Fibroblast of the conjunctiva (primary cell): Measurements from ENCODE around the gene BMPR1B.
A peak's percentile ranks its signal among the peaks of the same experiment; 100 is the strongest.
"Not testable (repeated sequence)": the region's sequence is repeated elsewhere in the genome, so short reads cannot be mapped to it uniquely, and the experiment has no call there.

Experiments used
- DNase-seq: peaks from one replicate; pipeline ENCODE4 v3.0.0-alpha.2; 2010; ENCODE audit warnings: low read depth

Gene BMPR1B

DNA sequence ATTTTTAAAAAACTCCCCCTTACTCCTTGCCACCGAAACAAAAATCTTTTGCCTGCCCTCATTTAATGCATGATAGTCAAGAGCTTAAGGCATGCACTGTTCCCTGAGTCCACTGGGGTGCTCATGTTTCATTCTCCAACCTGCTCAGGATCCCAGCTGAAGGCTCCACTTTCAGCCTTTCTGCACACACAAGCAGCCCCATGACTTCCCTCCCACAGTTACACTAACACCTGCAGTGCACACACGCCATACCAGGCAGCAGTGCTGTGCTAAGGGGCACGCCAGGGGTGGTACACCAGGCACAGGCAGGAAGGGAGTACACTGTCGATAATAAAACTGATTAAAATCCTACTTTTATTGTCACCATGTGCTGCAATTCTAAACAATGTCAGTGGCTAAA is 385.2 kb downstream of the BMPR1B start:
- no peak for DNase-seq

DNA sequence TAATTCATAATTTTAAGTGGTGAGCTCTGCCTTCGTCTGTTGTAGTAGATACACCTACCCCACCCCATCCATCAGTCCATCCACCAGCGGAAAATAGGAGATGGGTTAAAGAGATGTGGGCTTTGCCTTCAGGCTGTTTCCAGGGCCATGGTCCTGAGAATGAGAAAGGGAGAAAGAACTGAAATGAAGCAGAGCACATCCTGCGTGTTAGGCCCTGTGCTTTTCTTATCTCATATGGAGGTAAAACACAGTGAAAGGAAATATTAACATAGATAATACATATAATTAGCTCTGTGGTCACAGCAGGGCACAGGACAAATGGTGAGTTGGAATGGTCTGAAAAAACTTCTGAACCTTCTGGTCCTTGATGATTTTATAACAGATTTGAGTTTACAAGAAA is 393.5 kb downstream of the BMPR1B start:
- no peak for DNase-seq

DNA sequence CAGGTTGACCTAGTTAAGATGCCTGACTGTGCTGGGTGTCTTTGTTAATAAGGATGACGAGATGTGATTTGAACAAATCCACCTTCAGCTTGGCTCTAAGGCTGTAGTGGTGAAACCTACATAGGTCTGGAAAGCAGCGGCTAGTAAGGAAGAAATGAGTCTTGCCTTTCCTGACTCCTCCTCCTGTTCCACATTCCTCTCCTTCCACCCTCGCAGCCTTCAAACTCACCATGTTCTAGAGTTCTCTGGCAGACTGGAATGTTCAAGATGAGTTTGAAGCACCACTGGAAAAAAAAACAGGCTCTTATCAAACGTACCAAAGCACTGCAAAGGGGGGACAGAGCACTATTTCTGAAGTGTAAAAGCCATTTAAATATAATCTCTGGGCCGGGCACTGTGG is 395.4 kb downstream of the BMPR1B start:
- no peak for DNase-seq

DNA sequence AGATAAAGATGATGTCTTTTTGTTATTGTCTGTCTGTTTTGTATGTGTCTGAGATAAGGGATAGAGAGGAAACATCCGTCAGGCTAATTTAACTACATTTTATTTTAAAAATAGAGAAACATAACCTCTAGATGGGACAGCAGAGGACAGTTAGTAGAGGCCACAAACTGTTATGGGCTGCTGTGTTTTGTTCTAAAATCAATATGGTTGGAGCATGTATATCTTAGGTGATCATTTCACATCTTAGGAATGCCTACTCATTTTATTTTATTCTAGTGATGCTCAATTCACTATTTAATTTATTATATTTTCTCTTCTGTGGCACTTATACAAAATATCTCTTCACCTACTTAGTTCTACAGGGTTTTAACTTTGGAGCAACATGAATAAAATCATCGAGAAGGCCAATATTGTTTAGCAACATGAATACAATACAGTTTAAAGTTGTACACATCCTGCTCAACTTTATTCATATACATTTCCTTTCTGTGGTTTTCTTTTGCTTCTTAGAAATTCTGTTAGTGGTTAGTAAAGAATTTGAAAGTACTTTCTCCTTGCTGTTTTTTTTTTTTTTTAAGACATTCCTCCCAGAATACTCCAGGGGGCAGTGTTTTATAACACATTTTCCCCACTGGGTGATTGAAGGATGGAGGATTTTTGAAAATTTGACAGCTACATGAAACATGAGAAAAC is 398.1 kb downstream of the BMPR1B start:
- DNase-seq: peak; percentile 9

DNA sequence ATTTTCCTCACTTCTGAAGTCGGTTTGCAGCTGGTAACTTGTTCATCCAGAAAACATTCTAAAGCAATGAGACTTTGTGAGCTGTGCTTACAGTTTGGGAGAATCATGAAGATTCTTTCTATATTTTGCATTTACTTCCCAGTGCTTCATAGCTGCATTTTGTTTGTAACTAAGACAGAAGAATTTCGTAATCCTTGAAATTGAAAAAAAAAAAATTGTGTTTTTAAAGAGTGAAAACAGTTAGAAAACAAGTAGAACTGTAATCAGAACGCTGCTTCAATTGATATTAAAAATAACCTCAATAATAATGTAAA is 398.7 kb downstream of the BMPR1B start:
- DNase-seq: no peak

DNA sequence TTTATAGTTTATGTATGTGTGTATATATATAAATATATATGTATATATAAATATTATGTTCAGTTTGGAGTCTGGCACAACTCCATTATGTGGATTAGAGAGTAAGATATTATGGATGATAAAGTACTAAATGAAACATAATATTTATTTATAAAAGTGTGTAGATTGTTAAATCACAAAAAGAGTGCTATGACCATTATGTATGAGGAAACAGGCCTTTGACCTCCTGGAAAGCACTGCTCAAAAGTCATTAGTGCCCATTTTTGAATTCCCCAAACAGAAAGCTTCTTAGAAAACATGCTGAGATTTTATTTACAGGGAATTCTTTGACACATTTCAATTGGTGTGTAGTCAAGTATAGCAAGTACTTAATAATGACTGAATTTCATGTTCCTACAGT is 399.8 kb downstream of the BMPR1B start:
- no peak for DNase-seq

DNA sequence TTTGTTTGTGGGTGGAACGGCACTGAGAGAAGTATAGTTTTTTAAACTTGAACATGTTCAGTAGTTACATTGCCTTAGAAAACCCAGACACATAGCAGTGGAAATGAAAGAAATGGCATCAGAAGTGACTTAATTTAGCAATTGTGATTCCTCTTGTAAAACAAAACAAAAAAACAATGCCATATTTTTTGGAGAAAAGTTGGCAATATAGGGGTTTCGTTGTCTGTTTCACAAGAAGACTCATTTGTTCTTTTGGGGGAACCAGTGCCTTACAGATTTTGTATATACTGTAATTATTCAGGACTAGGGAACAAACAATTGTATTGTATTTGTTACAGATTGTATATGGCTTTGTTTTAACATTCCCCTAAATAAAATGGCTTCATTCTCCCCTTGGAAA is 400.3 kb downstream of the BMPR1B start:
- no peak for DNase-seq

DNA sequence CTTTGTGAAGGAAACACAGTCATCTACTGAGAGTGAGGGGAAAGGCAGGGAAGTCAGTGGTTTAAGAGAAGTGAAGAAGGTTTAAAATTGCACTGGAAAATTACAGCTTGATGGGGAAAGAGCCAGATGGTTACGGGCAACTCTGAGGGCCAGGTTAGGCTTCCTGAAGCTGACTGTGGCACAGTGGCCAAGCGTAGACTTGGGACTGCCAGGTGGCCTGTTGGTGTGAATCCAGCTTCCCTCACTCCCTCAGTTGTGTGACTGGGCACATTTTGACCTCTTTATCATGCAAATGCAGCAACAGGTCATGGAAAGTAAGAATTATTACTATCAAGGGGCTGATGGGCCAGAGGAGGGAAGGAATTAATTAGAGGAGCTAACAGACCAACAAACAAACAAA is 400.9 kb downstream of the BMPR1B start:
- DNase-seq: no peak

DNA sequence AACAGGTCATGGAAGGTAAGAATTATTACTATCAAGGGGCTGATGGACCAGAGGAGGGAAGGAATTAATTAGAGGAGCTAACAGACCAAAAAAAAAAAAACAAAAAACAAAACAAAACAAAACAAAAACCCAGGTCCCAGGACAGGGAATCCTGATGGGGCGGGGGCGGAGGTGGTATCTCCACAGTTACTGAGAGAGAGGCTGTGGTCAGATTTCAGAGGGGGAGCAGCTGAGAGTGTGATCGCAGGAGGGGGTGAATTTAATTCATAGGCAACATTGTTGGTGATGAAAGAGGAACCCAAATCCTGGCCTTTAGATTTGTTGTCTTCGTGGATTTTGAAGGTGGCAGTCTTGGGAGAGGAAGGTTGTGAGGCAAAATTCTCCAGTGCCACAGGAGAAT is 401.6 kb downstream of the BMPR1B start:
- no peak for DNase-seq

DNA sequence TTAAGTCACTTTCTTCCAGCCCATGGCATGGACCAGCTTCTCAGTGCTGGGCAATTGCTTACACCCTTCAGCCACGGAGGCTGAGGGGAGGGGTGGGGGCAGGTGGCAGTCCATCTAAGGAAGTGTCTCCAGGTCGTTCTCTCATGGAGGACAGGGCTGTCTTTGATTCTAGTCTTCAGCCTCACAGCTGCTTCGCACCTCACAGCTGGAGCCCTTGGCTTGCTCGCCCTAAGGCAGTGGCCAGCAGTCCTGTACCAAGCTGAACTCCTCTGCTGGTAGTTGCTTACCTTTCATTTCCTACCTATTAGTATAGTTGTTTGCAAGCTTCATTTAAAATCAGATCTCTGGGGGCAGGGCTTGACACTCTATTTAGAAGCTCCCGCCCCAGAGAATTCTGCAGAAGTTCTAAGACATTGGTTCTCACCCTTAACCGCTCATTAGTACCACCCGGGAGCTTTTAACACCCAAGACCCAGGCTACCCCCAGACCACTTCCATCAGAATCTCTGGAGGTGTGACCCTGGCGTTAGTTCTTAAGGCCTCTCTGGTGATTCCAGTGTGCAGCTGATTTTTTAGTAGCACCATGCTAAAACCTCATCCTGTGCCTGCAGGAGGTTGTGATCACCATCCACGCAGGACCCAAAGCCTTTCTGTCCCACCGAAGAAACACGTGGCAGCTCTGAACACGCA is 404.2 kb downstream of the BMPR1B start:
- no peak for DNase-seq

DNA sequence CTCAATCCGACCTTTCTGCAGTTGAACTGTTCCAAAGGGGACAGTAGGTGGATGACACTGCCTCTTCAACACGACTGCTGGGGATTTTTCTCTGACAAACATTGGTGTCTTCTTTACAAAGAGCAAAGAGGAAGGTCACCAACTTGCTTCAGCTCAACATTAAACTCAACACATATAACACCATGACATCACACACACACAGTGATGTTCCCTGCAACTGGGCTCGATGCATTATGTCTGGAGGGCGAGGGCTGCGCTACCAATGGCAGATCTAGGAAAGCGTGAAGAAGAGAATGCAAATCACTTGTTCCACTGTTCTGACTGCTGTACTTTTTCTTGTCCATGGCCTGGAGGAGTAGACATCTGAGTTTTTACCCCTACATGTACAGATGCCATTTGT is 405.1 kb downstream of the BMPR1B start:
- no peak for DNase-seq

DNA sequence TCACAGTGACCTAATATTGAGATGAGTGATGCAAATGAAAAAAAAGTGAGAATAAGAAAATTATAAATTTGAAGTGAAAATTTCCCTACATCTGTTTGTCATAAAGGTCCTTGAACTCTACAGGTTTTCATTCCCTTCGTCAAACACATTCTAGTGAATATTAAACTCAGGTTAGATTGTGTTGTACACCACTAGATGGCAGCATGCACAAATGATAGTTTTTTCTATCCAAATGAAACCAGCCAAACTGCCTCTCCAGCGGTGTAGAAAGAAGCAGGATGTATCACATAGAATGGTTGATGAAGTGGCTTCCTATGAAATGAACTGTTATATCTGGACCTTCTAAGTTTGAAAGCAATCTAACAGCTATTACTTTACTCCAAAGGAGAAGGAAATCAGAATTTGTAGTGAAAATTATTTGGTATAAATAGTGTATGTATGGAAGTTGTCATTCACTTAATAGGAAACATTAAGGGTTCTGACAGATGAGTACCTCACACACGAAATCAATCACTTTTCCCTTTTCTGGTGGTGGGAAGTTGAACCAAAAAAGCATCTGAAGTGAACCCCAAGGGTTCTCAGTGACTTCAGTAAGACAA is 408.3 kb downstream of the BMPR1B start:
- peak; percentile 64 for DNase-seq

DNA sequence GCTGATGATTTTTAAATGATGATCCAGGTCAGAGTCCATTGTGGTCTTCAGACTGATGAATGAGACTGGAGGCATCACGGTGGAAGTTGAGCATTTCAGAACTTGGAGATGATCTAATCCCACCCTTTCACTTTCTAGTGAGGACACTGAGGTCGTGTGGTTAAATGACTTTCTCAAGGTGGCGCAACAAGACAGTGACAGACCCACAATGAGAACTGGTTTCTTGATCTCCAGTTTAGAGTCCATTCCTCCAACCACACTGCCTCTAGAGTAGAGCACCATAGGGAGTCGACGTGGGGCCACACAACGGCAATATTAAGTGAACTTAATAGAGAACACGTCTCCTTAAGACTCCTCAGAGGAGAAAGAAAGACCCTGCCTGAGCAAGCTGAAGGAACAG is 410.1 kb downstream of the BMPR1B start:
- no peak for DNase-seq

DNA sequence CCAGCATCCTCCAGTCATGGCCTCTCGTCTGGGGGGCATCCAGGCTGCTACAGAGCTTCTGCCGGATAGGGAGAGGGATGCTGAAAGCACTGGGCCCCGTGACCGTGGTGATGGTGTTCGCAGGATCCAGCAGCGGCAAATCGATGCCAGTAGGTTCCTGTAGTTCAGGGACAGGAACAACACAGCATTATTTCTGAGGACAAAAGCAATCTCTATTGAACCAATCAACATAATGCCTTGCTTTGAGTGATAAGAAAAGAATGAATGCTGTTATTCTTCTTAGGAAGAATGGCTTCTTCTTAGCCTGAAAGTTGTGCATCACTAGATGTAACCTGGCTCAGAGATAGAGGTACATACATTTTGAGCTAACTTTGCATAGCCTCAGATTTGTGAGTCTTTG is 412.4 kb downstream of the BMPR1B start:
- DNase-seq: no peak

DNA sequence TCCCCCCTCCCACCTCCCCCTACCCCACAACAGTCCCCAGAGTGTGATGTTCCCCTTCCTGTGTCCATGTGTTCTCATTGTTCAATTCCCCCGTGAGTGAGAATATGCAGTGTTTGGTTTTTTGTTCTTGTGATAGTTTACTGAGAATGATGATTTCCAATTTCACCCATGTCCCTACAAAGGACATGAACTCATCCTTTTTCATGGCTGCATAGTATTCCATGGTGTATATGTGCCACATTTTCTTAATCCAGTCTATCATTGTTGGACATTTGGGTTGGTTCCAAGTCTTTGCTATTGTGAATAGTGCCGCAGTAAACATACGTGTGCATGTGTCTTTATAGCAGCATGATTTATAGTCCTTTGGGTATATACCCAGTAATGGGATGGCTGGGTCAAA is 413.6 kb downstream of the BMPR1B start:
- DNase-seq: not testable (repeated sequence)

DNA sequence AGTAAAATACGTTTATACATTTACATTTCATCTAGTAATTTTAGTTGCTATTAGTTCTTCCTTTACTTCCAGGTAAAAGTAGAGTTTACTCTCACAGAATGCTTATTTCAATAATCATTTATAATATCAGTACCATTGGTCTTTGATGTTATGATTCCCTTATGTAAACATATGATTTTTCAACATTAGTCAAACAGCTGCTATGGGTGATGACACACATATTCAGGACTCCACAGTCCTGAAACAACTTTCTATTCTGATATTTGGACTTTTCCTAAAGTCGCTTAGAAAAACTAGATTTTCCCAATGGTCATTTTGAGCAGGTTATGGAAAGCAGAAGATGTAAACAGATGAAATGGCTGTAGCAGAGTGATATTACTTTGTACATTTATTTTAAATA is 421.2 kb downstream of the BMPR1B start:
- no peak for DNase-seq

DNA sequence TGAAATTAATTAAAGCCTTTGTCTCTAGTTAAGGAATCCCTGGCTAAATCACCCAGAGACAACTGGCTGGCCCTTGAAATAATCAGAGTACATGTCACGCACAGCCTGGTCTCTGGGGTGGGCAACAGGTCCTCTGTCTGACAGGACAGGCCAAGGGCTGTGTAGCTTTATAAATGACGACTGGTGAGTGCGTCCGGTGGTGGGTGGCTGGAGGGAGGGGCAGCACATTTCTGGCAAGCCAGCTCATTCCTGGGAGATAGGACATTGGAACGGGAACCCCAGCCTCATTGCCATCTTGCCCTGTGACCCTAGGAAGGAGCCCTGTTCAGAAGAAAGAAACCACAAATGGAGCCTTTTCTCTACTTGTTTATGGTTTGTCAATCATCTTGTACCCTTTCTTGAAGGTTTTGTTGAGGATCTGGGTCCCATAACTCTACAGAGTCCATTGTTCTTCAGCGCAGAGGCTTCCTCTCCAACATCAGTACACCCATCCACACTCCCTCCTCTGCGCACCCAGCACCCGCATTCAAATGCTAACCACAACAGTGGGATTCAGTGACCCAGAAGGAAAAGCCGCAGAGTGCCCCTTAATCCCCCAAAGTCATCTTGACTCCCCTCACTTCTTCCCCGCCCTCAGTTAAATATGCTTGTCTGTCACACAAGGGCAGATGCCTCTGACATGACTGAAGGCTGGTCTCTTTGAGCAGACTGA is 422.9 kb downstream of the BMPR1B start:
- no peak for DNase-seq

DNA sequence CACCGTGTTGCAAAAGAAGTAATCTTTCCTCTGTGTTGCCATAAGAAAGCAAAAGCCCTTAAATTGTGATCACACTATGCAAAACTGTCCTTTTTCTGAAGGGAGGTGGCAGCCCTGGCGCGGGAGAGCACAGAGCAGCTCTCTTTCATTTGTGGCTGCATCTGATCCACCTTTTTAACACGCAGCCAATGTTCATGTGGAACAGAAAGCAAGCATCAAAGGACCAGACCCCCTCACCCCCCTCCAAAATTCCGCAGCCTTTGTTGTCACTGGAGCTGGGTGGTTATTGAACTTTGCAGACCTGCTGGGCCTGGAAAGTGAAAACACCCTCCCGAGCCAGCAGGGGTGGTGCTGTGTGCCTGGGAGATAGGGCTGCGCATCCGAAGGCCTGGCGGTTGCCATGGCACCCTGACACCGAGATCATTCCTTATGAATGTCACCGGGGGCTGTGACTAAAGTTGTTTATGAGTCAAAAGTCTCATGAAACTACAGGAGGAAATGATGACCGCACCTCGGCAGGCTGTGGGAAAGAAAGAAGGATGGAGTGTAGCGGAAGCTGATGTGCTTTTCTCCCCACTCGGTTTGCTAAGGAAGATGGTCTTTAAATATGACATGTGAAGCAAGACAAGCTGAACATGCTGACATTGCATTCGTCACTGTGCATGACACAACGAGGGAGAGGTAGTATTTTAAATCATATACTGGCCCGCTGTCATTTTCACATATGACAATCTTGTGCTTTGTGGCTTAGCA is 423.7 kb downstream of the BMPR1B start:
- DNase-seq: no peak

DNA sequence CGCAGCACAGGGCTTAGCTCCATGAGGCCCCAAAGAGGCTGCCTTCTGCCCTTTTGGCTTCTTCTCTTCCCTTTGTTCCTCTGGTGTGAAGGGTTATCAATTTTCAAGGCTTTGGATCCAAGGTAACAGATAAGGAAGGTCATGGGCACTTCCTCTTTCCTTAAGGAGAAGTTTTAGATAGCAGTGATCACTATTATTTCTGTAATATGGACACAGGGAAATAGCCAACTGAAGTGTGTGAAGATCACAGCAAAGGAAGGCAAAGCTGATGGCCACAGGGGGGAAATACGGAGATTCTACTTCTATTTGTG is 424.2 kb downstream of the BMPR1B start:
- no peak for DNase-seq

DNA sequence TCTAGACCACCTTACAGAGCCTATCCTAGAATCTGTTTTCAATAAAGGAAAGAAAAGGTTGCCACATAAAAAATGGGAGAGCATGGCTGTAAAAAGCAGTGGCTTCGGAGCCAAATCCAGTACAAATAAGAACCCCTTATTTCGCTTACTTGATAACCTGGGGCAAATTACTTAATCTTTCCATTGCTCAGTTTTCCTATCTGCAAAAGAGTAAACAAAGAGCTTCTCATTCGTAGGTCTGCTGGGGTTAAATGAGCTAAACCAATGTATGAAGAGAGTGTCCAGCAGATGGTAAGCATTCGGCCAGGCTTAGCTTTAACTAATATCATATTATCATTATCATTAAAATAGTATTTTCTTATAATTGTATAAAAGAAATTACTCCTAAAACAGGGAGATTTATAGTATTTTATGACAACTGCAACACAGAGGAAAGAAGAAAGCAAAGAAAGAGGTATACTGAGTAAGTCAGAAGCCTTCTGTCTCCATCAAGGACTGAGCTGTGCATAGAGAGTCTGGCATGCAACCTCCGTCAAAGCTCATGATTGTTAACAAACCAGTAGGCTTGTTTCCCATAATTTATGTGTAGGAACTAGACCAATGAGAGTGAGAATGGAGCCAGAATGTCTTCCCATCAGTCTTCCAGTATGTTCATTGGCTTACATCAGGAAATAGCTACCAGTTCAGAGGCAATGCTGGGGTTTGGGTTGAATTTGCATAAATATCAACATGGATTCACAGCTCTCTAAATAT is 426.1 kb downstream of the BMPR1B start:
- DNase-seq: no peak

DNA sequence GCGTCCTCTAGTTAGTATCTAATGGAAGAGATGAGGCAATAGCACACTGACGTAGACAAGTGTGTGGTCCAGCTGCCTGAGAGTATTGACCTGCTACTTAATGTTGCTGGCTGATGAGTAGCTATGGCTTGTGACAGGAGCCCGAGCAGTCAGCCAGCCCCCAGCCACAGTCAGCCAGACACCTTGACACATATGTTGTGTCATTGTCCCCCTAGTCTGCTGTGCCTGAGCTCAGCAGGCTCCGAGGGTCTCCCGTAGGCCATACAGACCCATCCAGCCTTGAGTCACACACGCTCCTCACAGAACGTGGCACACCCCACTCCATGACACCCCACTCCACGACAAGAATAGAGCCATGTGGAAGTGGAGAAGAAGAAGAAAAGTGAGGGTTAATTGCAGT is 428.9 kb downstream of the BMPR1B start:
- no peak for DNase-seq
